Ovary (tissue), 3 donors: Measurements from ENCODE around the gene OR2T27.

Source experiments
- CTCF ChIP-seq, 3 donors: fragments of 450-650 bp in 2 of 3; fragments of 200-600 bp in 1 of 3; IDR thresholded peaks; one replicate each; pipeline versions ENCODE4 v1.5.1 to v1.8.0; 2016 to 2022; ENCODE audit warnings: antibody characterized with exemption in 3 of 3, mild to moderate bottlenecking in 1 of 3
- POLR2A ChIP-seq: fragments of 450-650 bp; IDR thresholded peaks from one replicate; pipeline ENCODE4 v1.6.1; 2017; ENCODE audit warnings: antibody characterized with exemption, mild to moderate bottlenecking, moderate library complexity
- donor health status: DM: no; HTN: no; CAD: no.

DNA sequence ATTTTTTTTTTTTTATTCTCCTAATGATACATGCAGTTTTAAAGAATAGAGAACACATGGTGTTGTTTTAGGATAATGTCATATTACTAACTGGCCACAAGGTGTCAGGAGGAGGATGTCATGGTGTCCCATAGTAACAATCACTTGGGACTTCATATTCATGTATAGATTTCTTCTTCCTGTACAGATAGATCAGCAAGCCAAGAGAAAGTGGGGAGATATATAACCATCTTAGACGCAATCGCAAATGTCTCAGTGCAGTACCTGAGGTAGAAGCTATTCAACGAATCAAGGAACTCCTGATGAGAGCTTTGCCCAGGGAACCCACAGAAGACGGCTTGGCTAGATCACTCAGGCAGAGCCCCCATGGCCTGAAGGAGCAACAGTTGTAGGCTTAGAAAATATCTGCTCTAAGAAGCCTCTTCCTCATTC is 32.7 kb downstream of the OR2T27 start:
- TF ChIP-seq POLR2A, result no peak
- TF ChIP-seq CTCF (IDR thresholded peaks at IDR 0.05), result no peak
